ENCODE measurements around the gene SOCS2.

DNA sequence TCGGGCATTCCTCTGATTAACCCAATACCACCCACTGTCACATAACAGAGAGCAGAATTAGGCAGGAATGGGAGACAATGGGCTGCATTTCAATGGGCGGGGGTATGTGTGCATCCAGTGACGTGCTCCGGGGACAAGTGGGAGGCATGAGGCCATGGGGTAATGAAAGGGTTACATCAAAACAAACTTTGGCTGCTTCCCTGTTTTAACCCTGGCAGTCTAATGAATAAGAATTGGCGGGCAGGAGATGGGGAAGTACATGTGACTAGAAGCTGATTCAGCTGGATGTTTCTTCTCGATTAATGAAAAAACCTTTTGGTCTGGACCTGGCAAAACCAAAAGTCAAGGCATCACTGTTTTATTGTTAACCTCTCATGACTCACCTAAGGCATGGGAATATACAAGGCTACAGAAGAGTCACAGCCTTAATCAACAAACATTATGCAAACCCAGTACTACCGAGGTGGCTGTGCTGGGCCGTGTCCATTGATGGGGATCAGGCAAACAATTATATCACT is 44.2 kb downstream of the SOCS2 start:
- no peak for TF ChIP-seq POLR2AphosphoS5 (IDR thresholded peaks at IDR 0.05)
- no peak for TF ChIP-seq POLR2A (IDR thresholded peaks at IDR 0.05; ENCODE audit: low read depth)
